Measurements from ENCODE around the gene OCRL. TPM values are rescaled to one million over a fixed set of nuclear protein-coding genes. Genes with fewer than 3 reads are reported as not detected.

Gene OCRL
- total RNA-seq, 1 donor from 2014 or later, result 7.5 TPM

GRCh38 chrX:129634541-129634940 lies 94.5 kb downstream of the OCRL start:
- H3K9me3 Mint-ChIP-seq, result no peaks in the 10 kb centered on the region
- H3K4me1 Mint-ChIP-seq, result no peaks in the 10 kb centered on the region
- no peak overlapping the region for H3K4me3 Mint-ChIP-seq
- no peak for ATAC-seq (ENCODE audit: low read depth)
- CTCF ChIA-PET, result interaction anchor here (0.8 to 1.4 kb wide), 2 partner anchors 188 to 426 kb away, joined by 3 read pairs; no protein-coding TSS in a partner anchor
- no peaks in the 10 kb centered on the region for H3K36me3 Mint-ChIP-seq (ENCODE audit: low read depth)
- no peak for DNase-seq
- POLR2A ChIA-PET, result no interaction called here
- no peaks in the 10 kb centered on the region for H3K27me3 Mint-ChIP-seq
- no peak for TF ChIP-seq CTCF (IDR thresholded peaks at IDR 0.05)
- intact Hi-C loops (cut with micrococcal nuclease), result no loop called here
- H3K27ac Mint-ChIP-seq, result no peak overlapping the region

DNA sequence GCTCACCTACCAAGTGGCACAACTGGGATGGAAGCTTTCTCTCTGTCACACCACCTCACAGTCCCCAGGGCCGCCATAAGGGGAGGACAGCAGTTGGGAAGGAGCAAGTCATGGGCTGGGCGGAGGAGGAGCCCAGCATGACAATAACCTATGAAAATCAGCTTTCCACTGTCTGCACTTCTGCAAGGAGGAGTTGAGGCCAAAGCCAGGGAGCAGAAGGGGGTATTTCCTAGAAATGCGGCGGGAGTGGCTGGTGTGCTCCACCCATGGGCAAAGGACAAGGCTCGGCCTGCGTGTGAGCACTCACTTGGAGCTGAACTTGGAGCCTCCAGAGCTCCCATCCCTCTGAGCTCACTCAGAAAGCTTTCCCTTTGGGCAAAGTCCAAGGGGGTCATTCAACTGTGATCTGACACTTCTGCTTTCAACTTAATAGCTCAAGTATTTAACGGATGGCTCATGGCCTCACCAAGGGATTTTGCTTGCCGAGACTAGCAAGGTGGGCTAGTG lies 96.2 kb downstream of the OCRL start:
- intact Hi-C loops (cut with micrococcal nuclease), result no loop called here
- no peaks in the 10 kb centered on the region for H3K27me3 Mint-ChIP-seq
- ChIA-PET CTCF (interaction anchor here (0.8 to 2.5 kb wide), 7 partner anchors 90 to 559 kb away, joined by 3 to 13 read pairs (median 3); no protein-coding TSS in a partner anchor), POLR2A (no interaction called here)
- no peak for ATAC-seq (ENCODE audit: low read depth)
- no peaks in the 10 kb centered on the region for H3K9me3 Mint-ChIP-seq
- no peak for TF ChIP-seq CTCF (IDR thresholded peaks at IDR 0.05)
- H3K27ac Mint-ChIP-seq, result no peak overlapping the region
- DNase-seq, result no peak
- no peaks in the 10 kb centered on the region for H3K4me1 Mint-ChIP-seq
- H3K36me3 Mint-ChIP-seq (ENCODE audit: low read depth), result no peaks in the 10 kb centered on the region
- no peak overlapping the region for H3K4me3 Mint-ChIP-seq

- H3K9me3 Mint-ChIP-seq, result no peaks in the 10 kb centered on the region
- ATAC-seq (ENCODE audit: low read depth), result peak; percentile 67
- intact Hi-C loops (cut with micrococcal nuclease), result loop anchor here (1.0 kb wide), 6 partner anchors 30 to 423 kb away; partner anchors contain the start of gene UTP14A
- H3K36me3 Mint-ChIP-seq (ENCODE audit: low read depth), result no peaks in the 10 kb centered on the region
- H3K27ac Mint-ChIP-seq, result no peak overlapping the region
- H3K4me3 Mint-ChIP-seq, result no peak overlapping the region
- CTCF ChIA-PET, result interaction anchor here (0.7 to 2.5 kb wide), 5 partner anchors 18 to 389 kb away, joined by 3 to 22 read pairs (median 3); no protein-coding TSS in a partner anchor
- POLR2A ChIA-PET, result no interaction called here
- no peaks in the 10 kb centered on the region for H3K4me1 Mint-ChIP-seq
- TF ChIP-seq CTCF (IDR thresholded peaks at IDR 0.05), result no peak
- peak; percentile 58 for DNase-seq
- H3K27me3 Mint-ChIP-seq, result no peaks in the 10 kb centered on the region
Observed at GRCh38 chrX:129637217-129638109, 97.4 kb downstream of the OCRL start.

- no peaks in the 10 kb centered on the region for H3K36me3 Mint-ChIP-seq (ENCODE audit: low read depth)
- H3K27me3 Mint-ChIP-seq, result no peaks in the 10 kb centered on the region
- H3K9me3 Mint-ChIP-seq, result no peaks in the 10 kb centered on the region
- intact Hi-C loops (cut with micrococcal nuclease), result no loop called here
- DNase-seq (no peak), ATAC-seq (ENCODE audit: low read depth) (no peak)
- H3K4me1 Mint-ChIP-seq, result no peaks in the 10 kb centered on the region
- H3K4me3 Mint-ChIP-seq, result no peak overlapping the region
- POLR2A ChIA-PET, result no interaction called here
- no peak overlapping the region for H3K27ac Mint-ChIP-seq
- TF ChIP-seq CTCF (IDR thresholded peaks at IDR 0.05), result no peak
- CTCF ChIA-PET, result interaction anchor here (0.9 to 2.5 kb wide), 2 partner anchors 184 to 385 kb away, joined by 3 to 22 read pairs; no protein-coding TSS in a partner anchor
Observed at GRCh38 chrX:129638917-129639316, 98.9 kb downstream of the OCRL start.

- no peak for DNase-seq
- Mint-ChIP-seq H3K27me3 (no peaks in the 10 kb centered on the region), H3K9me3 (no peaks in the 10 kb centered on the region), H3K4me1 (no peaks in the 10 kb centered on the region), H3K27ac (no peak overlapping the region), H3K4me3 (no peak overlapping the region), H3K36me3 (ENCODE audit: low read depth) (no peaks in the 10 kb centered on the region)
- no peak for ATAC-seq (ENCODE audit: low read depth)
- ChIA-PET POLR2A (no interaction called here), CTCF (interaction anchor here (1.2 kb wide), 1 partner anchor 183 kb away, joined by 4 read pairs; no protein-coding TSS in a partner anchor)
- TF ChIP-seq CTCF (IDR thresholded peaks at IDR 0.05), result no peak
- intact Hi-C loops (cut with micrococcal nuclease), result no loop called here
Observed at GRCh38 chrX:129640737-129641136, 100.7 kb downstream of the OCRL start.

Measured in activated B cell treated with CpG ODN at 0.5 μM for 24 hours (primary cell).